LNCAP (cell line): ENCODE measurements around the gene MCM5.

ENCODE experiments used
- TF ChIP-seq, protein P1 (sequence below): fragments of 450-650 bp; IDR thresholded peaks from 2 replicates; pipeline ENCODE4 v1.5.1; 2017; ENCODE audit warnings: mild to moderate bottlenecking

MCM5 gene

DNA sequence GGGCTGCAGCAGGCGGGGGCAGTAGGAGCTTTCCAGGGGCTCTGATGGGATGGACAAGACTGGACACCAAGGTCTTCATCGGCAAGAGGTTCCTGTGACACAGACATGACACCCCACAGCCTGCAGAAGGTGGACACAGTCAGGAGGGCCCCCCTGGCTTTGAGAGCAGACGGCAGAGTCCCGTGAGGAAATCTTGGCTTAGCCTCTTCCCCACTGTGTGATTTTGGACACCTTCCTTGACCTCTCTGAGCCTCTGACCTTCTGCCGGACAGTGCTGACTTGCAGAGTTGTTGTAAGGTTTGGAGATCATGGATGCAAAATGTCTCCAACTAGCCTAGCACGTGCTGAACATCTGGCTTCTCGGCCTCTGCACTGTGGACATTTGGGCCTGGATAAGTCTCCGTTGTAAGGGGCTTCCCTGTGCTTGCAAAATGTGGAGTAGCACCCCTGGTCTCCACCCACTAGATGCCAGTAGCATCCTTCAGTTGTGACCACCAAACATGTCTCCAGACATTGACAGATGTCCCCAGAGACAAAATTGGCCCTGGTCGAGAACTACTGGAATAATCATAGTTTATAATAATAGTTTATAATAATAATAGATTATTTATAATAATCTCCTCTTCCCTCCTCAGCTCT lies 54.6 kb downstream of the MCM5 start:
- TF ChIP-seq, protein P1, sequence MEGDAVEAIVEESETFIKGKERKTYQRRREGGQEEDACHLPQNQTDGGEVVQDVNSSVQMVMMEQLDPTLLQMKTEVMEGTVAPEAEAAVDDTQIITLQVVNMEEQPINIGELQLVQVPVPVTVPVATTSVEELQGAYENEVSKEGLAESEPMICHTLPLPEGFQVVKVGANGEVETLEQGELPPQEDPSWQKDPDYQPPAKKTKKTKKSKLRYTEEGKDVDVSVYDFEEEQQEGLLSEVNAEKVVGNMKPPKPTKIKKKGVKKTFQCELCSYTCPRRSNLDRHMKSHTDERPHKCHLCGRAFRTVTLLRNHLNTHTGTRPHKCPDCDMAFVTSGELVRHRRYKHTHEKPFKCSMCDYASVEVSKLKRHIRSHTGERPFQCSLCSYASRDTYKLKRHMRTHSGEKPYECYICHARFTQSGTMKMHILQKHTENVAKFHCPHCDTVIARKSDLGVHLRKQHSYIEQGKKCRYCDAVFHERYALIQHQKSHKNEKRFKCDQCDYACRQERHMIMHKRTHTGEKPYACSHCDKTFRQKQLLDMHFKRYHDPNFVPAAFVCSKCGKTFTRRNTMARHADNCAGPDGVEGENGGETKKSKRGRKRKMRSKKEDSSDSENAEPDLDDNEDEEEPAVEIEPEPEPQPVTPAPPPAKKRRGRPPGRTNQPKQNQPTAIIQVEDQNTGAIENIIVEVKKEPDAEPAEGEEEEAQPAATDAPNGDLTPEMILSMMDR = no peak

DNA sequence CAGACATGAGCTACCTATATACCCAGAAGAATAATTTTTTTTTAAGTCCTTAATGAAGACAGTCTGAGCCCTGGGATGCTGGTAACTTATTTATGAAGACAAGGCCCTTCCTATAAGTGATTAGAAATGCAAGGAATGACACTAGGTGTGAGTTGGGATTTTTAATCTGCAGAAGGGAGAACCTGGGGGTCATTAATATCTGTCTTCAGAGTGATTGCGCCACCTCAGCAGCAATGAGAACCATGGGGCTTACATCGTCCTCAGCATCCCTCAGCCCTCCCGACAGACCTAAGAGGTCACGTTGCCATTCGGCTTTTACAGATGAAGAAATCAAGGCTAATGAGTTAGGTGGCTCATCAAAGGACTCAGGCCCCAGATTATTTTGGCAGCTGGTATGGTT lies 55.6 kb downstream of the MCM5 start:
- TF ChIP-seq, protein P1 = no peak

DNA sequence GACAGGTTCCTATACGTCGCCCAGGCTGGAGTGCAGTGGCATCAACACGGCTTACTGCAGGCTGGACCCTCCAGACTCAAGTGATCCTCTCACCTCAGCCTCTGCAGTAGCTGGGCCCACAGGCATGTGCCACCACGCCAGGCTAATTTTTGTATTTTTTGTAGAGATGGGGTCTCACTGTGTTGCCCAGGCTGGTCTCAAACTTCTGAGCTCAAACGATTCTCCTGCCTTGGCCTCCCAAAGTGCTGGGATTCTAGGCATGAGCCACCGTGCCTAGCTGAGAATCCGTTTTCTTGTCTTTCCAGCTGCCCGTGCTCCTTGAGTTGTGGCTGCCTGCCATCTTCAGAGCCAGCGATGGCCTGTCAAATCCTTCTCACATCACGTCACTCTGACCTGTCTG lies 56.8 kb downstream of the MCM5 start:
- TF ChIP-seq, protein P1 = no peak

DNA sequence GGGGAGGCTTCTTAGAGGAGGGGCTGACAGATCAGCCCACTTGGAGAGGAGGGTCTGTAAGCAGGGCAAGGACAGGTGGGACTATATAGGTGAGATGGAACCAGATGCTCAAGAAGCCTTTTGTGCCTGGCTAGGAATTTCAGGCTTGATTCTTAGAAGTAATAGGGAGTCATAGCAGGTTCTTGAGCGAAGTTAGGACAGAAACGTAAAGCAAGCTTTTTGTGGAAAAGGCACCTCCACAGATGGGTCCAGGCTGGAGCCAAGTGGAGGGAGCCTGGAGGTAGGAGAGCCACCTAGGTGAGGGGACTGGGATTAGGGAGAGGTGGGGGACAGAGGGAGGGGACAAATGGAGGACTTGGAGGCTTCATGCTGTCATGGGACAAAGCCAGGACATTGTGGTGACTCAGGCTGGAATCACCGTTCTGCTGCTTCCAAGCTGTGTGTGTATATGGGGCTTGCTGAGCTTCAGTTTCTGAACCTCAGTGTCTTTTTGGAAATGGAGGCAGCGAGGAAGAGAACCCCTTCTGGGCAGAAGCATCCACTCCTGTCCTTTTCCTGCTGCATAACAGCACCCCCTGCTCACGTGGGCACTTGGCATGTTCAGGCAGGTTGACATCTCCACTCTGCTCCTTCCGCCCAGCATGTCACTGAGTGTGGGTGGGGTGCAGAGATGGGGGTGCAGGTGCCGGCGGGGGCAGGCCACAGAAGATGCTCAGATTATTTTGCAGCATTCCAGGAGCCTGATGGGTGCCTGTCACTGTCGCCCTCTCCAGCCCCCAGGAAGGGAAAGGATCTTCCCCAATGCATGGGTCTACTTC lies 58.0 kb downstream of the MCM5 start:
- TF ChIP-seq, protein P1 = no peak

DNA sequence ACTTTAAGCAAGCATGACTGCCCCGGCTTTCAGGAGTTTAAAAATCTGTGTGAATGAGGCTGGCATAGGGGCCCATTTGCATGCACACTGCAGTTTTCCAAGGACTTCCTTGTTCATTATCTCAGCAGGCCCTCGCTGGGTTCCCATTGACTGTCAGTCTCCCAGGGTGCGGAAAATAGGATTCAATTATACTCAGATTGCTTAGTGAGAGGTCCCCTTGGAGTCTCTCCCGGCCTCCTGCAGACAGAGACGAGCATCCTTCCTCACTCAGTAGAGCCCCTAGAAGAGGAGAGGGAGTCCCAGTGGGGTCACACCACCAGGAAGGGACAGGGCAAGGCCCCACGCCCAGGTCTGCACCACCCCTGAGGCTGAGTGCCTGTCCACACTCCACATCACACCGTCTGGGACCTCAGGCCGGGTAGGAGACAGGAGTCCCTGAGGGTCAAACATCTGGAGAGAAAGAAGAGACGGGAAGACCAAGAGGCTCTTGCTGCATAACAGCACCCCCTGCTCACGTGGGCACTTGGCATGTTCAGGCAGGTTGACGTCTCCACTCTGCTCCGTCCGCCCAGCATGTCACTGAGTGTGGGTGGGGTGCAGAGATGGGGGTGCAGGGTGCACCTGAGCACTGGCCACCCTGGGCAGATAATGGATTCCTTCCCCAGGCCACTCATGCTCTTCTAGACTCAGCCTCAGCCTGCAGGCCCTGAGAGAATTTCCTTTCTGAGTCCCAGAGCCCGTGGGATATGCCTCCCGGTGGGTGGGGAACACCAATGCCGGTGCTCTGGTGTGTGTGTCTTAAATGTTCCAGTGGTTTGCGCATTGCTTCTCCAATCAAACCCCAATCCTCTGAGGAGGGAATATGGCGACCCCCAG lies 58.8 kb downstream of the MCM5 start:
- TF ChIP-seq, protein P1 = no peak

DNA sequence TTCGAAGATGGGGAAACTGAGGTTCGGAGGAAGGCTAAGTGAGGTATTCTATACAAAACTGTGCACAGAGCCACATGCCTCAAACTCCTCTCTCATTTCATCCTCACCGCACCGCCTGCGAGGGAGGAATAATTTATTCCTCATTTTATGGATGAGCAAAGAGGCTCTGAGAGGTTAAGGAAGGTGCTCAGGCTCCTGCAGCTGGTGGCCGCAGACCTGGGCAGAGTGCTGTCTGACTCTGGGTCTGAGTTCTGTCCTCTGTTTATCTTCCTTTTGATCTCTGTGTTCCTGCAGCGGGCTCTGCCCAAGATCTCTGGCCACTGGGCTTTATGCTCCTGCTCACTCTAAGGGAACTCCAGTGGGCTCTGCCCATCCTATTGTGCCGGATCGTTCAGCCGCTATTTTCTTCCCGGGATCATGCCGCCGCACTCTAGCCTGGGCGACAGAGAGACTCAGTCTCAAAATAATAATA lies 59.5 kb downstream of the MCM5 start:
- TF ChIP-seq, protein P1 = no peak

DNA sequence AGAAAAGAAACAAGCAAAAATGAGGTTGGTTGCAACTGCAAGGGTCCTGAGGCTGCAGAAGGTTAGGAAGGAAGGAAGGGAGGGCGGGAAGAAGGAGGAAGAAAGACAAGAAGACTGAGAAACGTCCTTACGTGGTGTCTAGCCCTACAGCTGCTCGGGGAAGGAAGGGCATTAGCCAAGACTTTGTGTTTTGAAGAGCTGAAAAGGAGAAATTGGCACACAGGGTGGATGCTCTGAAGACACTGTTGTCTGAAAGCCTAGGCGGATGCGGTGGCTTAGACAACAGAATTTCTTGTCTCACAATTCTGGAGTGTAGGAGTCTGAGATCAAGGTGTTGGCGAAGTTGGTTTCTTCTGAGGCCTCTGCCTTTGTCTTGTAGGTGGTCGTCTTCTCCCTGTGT lies 60.7 kb downstream of the MCM5 start:
- TF ChIP-seq, protein P1 = no peak
